HG02943 (cell line): ENCODE results near the gene GSTM2.
"Not testable (repeated sequence)": the region's sequence is repeated elsewhere in the genome, so short reads cannot be mapped to it uniquely, and the experiment has no call there.

Experiments
- ATAC-seq: cut with Tn5 transposase; IDR thresholded peaks from one replicate; pipeline ENCODE4 v1.9.1; 2021; ENCODE audit warnings: mild to moderate bottlenecking, low read depth, moderate library complexity; ENCODE audit not compliant: unreplicated experiment

GSTM2 gene

GRCh38 chr1:109711593-109712320 lies 43.9 kb downstream of the GSTM2 start, which contains the start of gene GSTM5:
TSS of gene GSTM5 (plus strand) at chr1:109712251. CDS start at chr1:109712313, 62 bp downstream.
- ATAC-seq = not testable (repeated sequence)

DNA sequence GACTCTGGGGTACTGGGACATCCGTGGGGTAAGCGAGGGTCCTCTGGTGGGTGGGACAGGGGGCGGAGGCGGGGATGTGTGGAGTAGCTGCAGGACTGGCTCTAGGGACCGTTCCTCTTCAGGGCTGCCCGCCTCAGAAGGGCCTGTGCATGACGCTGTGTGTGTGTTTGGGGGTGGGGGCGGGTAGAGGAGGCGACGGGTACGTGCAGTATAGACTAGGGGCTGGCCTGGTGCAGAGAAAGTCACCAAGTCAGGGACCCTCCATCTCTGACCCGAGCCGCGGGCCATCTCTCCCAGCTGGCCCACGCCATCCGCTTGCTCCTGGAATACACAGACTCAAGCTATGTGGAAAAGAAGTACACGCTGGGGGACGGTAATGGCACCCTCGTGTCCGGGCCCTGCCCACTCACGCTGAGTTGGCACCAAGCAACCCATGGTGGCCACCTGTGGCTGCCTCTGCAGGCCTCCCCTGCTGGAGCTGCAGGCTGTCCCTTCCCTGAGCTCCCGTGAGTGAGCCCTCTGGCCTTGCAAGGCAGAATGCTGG lies 44.5 kb downstream of the GSTM2 start:
- ATAC-seq = no peak

- no peak for ATAC-seq
These were observed 45.8 kb downstream of the GSTM2 start for GRCh38 chr1:109713636-109714035.

DNA sequence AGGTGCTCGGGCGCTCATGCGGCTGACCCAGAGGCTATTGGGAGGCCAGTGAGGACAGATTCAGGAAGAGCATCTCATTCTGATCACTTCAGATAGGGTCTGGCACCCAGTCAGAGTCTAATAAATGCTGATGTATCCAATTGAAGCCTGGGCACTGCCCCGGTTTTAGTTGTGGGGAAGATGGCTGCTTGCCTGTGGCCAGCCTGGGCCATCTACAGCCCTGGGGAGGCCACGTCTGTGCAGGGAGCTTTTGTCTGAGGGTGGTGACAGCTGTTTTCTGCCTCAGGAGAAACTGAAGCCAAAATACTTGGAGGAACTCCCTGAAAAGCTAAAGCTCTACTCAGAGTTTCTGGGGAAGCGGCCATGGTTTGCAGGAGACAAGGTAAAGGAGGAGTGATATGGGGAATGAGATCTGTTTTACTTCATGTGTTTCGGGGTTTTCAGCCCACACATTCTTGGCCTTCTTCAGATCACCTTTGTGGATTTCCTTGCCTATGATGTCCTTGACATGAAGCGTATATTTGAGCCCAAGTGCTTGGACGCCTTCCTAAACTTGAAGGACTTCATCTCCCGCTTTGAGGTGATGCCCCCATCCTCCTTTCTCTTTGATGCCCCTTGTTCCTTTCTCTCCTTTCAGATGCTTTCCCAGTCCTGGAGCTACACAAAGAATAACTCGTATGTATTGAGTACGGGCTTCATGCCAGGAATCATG lies 47.0 kb downstream of the GSTM2 start:
- no peak for ATAC-seq

DNA sequence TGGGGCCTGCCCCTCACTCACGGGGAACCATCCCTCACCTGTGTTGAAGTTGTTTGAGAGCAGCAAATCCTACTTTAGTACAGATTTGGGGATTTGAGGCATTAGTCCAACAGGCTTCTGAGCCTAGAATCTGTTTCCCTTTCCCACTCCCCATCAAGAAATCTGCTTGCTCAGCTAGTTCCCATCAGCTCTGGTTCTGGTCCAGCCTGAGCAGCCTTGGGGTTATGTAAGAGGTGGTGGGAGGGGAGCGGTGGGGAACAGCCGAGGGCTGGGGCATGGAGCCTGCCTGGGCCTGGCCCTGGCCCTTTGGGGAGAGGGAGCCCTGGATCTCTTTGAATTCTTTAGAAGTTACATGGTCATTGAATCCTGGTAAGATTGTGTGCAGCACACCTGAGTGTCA lies 48.3 kb downstream of the GSTM2 start:
- ATAC-seq = no peak

- ATAC-seq = no peak
These were observed 48.8 kb downstream of the GSTM2 start for GRCh38 chr1:109716570-109717090.

GRCh38 chr1:109717729-109718128 lies 49.9 kb downstream of the GSTM2 start:
- ATAC-seq = no peak

DNA sequence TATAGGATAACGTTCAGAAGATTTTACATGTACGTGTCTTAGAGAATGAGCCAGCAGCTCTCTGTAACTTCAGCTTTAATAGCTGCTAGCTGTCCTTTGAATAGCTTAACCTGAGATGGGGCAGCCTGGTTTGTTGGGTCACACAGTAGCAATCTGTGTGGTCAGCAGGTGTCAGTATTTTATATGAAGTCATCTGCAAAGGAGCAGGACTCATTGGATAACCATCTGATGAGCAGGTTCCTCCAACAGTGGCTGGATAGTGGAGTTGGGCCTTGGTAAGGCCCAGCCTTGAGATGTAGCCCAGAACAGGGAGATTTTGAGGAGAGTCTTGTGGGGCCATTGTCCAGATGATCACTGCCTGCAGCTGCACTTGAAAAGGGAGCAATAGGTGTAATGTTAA lies 50.6 kb downstream of the GSTM2 start:
- no peak for ATAC-seq

- no peak for ATAC-seq
These were observed 51.5 kb downstream of the GSTM2 start for GRCh38 chr1:109719337-109719837.

DNA sequence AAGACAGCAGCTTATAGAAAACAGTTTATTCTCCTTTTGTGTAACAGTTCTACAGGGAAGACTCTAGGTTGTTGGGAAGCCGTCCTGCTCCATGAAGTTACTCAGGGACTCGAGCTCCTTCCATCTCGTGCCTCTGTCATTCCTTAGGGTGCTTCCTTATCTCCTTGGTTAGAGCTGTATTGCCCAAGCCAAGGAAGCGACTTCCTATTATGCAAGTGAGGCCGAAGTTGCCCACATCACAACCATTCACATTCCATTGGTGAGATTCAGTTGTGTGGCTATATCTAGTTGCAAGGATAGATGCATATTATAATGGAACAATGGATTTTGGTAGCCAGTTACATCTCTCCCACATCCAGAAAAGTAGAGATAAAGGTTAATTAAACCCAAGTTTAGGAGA lies 53.2 kb downstream of the GSTM2 start:
- no peak for ATAC-seq

DNA sequence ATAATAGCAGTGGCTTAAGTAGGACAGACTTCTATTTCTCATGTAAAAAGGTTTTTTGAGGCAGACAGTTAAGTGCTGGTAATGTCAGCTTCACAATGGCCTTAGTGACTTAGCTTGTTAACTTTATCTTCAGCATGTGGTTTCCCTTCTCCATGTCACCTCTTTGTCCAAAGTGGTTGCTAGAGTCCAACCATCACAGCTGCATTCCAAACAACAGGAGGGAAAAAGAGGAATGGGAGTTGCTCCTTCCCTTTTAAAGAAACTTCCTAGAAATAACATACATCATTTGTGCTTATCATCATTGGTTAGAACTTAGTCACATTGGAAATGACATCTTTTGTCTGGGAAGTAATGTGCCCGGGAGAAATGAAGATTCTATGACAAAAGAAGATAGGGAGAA lies 54.1 kb downstream of the GSTM2 start:
- no peak for ATAC-seq

- no peak for ATAC-seq
These were observed 55.2 kb downstream of the GSTM2 start for GRCh38 chr1:109722908-109723691.
